Measurements from ENCODE around the gene CYP4F2. TPM values are rescaled to one million over a fixed set of nuclear protein-coding genes. Genes with fewer than 3 reads are reported as not detected.
"Not testable (repeated sequence)": the region's sequence is repeated elsewhere in the genome, so short reads cannot be mapped to it uniquely, and the experiment has no call there.

Gene CYP4F2, protein sequence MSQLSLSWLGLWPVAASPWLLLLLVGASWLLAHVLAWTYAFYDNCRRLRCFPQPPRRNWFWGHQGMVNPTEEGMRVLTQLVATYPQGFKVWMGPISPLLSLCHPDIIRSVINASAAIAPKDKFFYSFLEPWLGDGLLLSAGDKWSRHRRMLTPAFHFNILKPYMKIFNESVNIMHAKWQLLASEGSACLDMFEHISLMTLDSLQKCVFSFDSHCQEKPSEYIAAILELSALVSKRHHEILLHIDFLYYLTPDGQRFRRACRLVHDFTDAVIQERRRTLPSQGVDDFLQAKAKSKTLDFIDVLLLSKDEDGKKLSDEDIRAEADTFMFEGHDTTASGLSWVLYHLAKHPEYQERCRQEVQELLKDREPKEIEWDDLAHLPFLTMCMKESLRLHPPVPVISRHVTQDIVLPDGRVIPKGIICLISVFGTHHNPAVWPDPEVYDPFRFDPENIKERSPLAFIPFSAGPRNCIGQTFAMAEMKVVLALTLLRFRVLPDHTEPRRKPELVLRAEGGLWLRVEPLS
- not detected in 2 replicates for total RNA-seq

DNA sequence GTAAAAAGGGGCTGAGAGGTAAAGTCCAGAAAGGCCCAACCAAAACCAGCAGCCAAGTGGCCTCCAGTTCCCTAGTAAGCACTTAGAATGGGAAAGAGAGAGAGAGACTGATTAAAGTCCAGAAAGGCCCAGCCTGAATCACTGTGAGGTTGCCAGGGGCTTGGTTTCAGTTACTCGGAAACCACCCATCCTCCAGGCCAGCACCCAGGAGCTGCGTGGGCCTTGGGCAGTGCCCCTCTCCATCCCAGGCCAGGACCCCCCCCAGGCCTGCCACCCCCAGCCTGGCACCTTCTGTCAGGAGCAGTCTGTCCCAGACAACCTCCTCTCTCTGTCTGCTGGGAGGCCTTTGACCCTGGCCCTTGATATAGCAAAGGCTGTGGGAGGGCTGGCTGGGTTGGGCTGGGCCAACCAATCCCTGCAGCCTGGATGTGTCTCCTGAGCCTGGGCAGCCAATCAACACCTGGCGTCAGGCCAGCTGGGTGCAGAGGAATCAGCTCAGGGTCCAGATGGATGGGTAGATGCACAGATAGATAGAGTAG lies at the start of gene CYP4F2:
Gene CYP4F2, minus strand, starts transcription at position 337 of the 539 bp plus-strand sequence. CDS start 463 bp downstream, outside the sequence.
- DNase-seq (ENCODE audit: low read depth, low spot score): no peak

DNA sequence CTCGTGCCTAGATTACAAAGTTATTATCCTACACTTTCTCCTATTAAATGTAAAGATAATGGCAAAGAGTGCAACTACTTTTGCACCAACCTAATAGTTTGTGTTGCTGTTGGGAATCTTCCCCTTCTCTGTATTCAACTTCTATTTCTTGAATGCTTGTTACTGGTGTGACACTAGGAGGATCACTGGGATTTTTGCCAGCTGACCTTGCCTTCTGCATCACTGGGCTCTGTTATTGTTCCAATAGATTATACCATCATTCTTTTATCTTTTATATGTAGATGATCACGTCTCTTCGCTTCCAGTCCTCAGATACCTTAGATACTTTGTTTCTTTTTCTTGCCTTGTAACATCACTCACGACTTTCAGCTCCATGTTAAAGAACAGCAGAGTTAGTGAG lies 47.4 kb upstream of the CYP4F2 start:
- DNase-seq (ENCODE audit: low read depth, low spot score): no peak

- DNase-seq (ENCODE audit: low read depth, low spot score): no peak
These were observed 46.5 kb upstream of the CYP4F2 start for GRCh38 chr19:15944401-15944800.

DNA sequence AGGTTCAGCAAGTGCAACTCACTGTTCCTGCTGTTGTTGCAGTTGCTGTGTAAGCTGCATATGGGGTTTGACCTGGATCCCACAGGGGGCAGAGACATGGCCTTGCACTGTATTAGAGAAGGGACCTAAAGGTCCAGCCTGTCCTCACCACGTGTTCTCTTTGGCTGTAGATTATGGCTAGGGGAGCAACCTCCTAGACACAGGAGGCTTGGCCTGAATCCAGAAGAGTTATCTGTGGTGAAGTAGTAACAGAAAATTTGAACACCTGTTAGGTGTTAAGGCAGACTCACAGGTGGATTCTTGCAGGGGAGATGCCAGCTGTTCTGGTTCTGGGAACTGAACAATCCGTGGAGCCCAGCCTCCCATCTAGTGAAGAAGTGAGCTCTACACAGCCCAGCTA lies 39.9 kb upstream of the CYP4F2 start:
- DNase-seq (ENCODE audit: low read depth, low spot score): no peak

DNA sequence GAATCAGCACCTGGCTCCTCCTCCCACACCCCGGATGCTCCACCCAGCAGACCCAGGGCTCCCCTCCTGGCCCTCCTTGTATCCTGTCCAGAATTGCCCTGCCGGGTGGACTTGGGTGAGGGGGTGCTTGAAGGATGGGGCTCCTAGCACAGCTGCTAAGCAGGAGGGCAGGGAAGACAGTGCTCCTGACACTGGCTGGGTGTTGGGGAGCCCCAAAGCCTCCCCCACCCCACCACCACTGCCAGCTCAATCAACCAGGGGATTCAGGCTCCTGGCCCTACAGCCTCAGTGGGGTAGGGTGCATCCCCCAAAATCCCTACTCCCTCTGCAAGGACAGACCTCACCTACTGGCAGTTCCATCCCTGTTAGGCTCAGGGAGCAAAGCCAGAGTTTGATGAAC lies 39.1 kb upstream of the CYP4F2 start:
- no peak for DNase-seq (ENCODE audit: low read depth, low spot score)

- DNase-seq (ENCODE audit: low read depth, low spot score): no peak
These were observed 38.3 kb upstream of the CYP4F2 start for GRCh38 chr19:15936173-15936572.

GRCh38 chr19:15935167-15935702 lies 37.4 kb upstream of the CYP4F2 start:
- DNase-seq (ENCODE audit: low read depth, low spot score): no peak

DNA sequence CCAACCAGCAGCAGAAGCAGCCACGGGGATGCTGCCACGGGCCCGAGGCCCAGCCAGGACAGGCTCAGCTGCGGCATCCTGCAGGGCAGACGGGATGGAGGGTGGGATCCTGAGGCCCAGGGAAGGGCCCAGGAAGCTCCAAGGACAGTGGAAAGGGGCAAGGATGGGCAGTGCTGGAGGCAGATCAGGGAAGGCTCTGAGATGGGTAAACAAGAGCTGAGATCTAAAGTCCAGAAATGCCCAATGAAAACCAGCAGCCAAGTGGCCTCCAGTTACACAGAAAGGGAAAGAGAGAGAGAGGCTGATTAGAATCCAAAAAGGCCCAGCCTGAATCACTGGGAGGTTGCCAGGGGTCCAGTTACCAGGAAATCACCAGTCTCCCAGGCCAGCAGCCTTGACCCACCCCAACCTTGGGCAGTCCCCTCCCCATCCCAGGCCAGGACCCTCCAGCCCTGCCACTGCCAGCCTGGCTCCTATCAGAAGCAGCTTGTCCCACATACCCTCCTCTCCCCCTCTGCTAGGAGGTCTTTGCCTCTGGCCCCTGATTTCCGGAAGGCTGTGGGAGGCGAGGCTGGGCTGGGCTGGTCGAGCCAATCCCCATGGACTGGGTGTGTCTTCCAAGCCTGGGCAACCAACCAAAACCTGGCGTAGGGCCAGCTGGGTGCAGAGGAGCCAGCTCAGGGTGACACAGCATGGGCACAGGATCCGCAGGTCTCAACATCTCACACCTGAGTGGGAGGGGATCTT lies 36.6 kb upstream of the CYP4F2 start, which contains the start of gene CYP4F11:
Gene CYP4F11, minus strand, starts transcription at position 198 of the 747 bp plus-strand sequence. Its CDS starts 121 bp downstream, at position 77.
- DNase-seq (ENCODE audit: low read depth, low spot score): no peak

DNA sequence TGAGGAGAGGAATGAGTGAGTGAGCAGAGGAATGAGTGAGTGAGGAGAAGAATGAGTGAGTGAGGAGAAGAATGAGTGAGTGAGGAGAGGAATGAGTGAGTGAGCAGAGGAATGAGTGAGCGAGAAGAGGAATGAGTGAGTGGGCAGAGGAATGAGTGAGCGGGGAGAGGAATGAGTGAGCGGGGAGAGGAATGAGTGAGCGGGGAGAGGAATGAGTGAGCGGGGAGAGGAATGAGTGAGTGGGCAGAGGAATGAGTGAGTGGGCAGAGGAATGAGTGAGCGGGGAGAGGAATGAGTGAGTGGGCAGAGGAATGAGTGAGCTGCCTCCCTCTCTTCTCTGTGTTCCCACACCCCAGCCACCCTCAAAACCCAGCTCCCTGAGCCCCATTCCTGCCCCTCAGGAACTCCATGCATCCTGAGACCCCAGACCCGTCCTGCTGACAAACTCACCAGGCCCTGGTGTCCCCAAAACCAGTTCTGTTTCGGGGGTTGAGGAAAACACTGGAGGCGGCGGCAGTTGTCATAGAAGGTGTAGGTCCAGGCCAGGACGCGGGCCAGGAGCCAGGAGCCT lies 36.0 kb upstream of the CYP4F2 start:
- DNase-seq (ENCODE audit: low read depth, low spot score): not testable (repeated sequence)

GRCh38 chr19:15928321-15928720 lies 30.4 kb upstream of the CYP4F2 start:
- DNase-seq (ENCODE audit: low read depth, low spot score): no peak

DNA sequence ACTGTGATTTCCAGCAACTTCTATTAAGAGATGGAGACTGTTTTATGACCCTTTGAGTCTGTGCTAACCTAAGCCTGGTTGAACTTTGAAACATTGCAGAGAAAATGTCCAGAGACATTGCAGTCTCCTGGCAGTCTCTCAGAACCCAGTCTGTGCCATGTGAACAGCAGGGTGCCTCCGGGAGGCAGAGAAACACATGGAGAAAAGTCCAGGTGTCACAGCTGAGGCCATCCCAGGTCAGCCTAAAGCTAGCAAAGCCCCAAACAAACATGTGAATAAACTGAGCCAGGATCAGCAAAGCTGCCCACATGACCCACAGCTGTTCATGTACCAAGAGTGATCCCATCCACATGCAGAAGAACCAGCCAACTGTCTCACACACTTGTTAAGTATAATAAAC lies 28.6 kb upstream of the CYP4F2 start:
- no peak for DNase-seq (ENCODE audit: low read depth, low spot score)

GRCh38 chr19:15923702-15924101 lies 25.8 kb upstream of the CYP4F2 start:
- no peak for DNase-seq (ENCODE audit: low read depth, low spot score)

DNA sequence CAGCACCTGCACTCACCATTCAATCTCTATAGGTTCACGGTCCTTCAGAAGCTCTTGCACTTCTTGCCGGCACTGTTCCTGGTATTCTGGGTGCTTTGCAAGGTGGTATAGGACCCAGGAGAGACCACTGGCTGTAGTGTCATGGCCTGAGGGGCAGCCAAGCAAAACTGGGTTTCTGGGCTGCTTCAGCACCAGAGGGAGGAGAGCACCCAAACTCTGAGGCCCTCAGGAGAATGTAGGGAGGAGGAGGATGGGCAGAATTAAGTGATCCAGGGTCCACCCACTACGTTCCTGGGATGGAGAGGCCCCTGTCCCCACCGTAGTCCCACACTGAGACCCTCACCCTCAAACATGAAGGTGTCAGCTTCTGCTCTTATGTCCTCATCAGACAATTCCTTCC lies 24.1 kb upstream of the CYP4F2 start:
- DNase-seq (ENCODE audit: low read depth, low spot score): no peak

DNA sequence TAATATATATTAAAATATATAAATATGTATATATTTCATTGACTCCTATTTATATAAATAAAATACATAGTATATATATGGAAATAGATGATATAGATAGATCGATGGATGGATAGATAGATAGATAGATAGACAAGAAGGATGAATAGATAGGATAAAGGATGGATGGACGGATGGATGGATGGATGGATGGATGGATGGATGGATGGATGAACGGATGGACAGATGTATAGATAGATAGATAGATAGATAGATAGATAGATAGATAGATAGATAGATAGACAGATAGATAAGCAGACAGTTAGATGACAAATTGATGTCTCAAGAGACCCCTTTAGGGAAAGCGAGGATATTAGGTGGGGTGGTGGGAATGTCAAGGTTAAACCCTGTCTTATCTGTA lies 21.4 kb upstream of the CYP4F2 start:
- no peak for DNase-seq (ENCODE audit: low read depth, low spot score)

DNA sequence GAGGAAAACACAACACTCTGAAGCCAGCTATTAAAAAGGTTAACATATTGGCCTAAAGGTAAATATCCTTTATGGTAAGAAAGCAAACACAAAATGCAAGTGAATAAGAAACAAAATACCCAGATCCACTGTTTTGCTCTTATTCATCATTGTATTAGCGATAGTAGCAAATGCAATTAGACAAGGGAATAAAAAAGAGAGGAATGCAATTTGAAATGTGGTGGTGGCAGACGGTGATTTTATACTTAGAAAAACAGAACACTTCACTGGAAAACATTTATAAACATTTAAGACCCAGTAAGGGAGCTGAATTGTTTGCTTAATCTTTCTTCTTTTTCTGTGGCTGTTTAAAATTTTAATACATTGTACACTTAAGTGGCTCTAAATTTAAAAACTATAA lies 17.2 kb upstream of the CYP4F2 start:
- DNase-seq (ENCODE audit: low read depth, low spot score): no peak

- DNase-seq (ENCODE audit: low read depth, low spot score): no peak
These were observed 16.0 kb upstream of the CYP4F2 start for GRCh38 chr19:15913830-15914229.

GRCh38 chr19:15913384-15913783 lies 15.5 kb upstream of the CYP4F2 start:
- no peak for DNase-seq (ENCODE audit: low read depth, low spot score)

GRCh38 chr19:15911599-15912235 lies 13.8 kb upstream of the CYP4F2 start:
- DNase-seq (ENCODE audit: low read depth, low spot score): no peak

DNA sequence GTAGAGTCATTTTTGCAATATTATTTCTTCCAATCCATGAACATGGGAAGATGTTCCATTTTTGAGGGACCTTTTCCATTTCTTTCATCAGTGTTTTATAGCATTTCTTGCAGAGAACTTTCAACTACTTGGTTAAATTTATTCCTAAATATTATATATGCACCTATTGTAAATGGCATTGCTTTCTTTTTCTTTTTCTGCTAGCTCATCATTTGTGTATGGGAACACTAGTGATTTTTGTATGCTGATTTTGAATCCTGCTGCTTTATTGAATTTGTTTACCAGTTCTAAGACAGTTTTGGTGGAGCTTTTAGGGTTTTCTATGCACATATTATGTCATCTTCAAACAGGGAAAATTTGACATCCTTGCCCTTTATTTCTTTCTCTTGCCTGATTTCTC lies 7.2 kb upstream of the CYP4F2 start:
- DNase-seq (ENCODE audit: low read depth, low spot score): no peak

GRCh38 chr19:15902898-15903297 lies 5.0 kb upstream of the CYP4F2 start:
- DNase-seq (ENCODE audit: low read depth, low spot score): not testable (repeated sequence)

GRCh38 chr19:15902254-15902653 lies 4.4 kb upstream of the CYP4F2 start:
- DNase-seq (ENCODE audit: low read depth, low spot score): no peak

Data from pulmonary artery endothelial cell (primary cell).